ENCODE results near the gene MAOB.

DNA sequence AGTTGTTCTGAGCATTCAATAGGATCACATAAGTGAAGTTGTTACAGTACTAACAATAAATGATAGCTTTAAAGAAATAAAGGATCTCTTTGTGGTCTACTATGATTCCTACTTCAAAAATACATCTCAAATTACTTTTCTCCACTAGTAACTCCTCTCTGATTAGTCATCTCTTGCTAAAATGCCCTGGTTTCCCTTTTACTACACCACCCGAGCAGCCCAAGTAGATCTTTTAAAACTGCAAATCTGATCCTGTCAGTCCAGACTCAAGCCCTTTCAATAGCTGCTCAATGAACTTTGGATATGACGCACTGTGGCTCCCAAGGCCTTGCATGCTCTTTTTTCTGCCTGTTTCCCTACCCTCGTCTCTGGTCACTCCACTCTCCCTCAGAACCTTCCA lies 128.6 kb downstream of the MAOB start:
- TF ChIP-seq TEAD4 (IDR thresholded peaks at IDR 0.05; ENCODE audit: low read length) (no peak), TEAD4 (CRISPR knock-in tag; IDR thresholded peaks at IDR 0.05; ENCODE audit: borderline replicate concordance) (no peak), EGR1 (conservative IDR thresholded peaks at IDR 0.05) (no peak), TCF3 (CRISPR knock-in tag; IDR thresholded peaks at IDR 0.05) (no peak), FOSL1 (tag; conservative IDR thresholded peaks at IDR 0.05) (no peak), POLR2AphosphoS5 (IDR thresholded peaks at IDR 0.05; ENCODE audit: control insufficient read depth, insufficient read depth, low read depth, low read length) (no peak), GABPA (tag; conservative IDR thresholded peaks at IDR 0.05; ENCODE audit: low read depth) (no peak)
- TF ChIP-seq, protein P1, sequence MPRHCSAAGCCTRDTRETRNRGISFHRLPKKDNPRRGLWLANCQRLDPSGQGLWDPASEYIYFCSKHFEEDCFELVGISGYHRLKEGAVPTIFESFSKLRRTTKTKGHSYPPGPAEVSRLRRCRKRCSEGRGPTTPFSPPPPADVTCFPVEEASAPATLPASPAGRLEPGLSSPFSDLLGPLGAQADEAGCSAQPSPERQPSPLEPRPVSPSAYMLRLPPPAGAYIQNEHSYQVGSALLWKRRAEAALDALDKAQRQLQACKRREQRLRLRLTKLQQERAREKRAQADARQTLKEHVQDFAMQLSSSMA (CRISPR knock-in tag; IDR thresholded peaks at IDR 0.05), result no peak
- TF ChIP-seq, protein P2, sequence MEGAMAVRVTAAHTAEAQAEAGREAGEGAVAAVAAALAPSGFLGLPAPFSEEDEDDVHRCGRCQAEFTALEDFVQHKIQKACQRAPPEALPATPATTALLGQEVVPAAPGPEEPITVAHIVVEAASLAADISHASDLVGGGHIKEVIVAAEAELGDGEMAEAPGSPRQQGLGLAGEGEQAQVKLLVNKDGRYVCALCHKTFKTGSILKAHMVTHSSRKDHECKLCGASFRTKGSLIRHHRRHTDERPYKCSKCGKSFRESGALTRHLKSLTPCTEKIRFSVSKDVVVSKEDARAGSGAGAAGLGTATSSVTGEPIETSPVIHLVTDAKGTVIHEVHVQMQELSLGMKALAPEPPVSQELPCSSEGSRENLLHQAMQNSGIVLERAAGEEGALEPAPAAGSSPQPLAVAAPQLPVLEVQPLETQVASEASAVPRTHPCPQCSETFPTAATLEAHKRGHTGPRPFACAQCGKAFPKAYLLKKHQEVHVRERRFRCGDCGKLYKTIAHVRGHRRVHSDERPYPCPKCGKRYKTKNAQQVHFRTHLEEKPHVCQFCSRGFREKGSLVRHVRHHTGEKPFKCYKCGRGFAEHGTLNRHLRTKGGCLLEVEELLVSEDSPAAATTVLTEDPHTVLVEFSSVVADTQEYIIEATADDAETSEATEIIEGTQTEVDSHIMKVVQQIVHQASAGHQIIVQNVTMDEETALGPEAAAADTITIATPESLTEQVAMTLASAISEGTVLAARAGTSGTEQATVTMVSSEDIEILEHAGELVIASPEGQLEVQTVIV (CRISPR knock-in tag; IDR thresholded peaks at IDR 0.05; ENCODE audit: borderline replicate concordance), result no peak
- TF ChIP-seq, protein P3, sequence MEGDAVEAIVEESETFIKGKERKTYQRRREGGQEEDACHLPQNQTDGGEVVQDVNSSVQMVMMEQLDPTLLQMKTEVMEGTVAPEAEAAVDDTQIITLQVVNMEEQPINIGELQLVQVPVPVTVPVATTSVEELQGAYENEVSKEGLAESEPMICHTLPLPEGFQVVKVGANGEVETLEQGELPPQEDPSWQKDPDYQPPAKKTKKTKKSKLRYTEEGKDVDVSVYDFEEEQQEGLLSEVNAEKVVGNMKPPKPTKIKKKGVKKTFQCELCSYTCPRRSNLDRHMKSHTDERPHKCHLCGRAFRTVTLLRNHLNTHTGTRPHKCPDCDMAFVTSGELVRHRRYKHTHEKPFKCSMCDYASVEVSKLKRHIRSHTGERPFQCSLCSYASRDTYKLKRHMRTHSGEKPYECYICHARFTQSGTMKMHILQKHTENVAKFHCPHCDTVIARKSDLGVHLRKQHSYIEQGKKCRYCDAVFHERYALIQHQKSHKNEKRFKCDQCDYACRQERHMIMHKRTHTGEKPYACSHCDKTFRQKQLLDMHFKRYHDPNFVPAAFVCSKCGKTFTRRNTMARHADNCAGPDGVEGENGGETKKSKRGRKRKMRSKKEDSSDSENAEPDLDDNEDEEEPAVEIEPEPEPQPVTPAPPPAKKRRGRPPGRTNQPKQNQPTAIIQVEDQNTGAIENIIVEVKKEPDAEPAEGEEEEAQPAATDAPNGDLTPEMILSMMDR (IDR thresholded peaks at IDR 0.05 in 2 of 3, conservative IDR thresholded peaks at IDR 0.05 in 1 of 3; ENCODE audit: insufficient read depth in 2 of 3, low read depth in 1 of 3, low read length in 3 of 3), result no peak

Data from K562 (cell line).